RWPE2 (cell line): ENCODE measurements around the gene RNF213.

Experiments
- ATAC-seq: fragments of 200-7000 bp; cut with Tn5 transposase; 3 replicates; pipeline ENCODE4 v1.9.1; 2021; ENCODE audit warnings: low read depth
- DNase-seq: peaks from one replicate; pipeline ENCODE4 v3.0.0-alpha.2; 2020; ENCODE audit warnings: low spot score
- H3K27ac ChIP-seq: fragments of 450-650 bp; 2 replicates; pipeline ENCODE4 v1.5.1; 2017; ENCODE audit warnings: mild to moderate bottlenecking; ENCODE audit not compliant: poor library complexity, severe bottlenecking
- H3K27me3 ChIP-seq: fragments of 250-450 bp; sonication (Bioruptor Pico); 2 replicates; pipeline ENCODE4 v1.5.1; 2021; ENCODE audit warnings: mild to moderate bottlenecking, moderate library complexity; ENCODE audit not compliant: insufficient read depth, poor library complexity, severe bottlenecking
- H3K36me3 ChIP-seq: fragments of 250-450 bp; sonication (Bioruptor Pico); 2 replicates; pipeline ENCODE4 v1.5.1; 2020; ENCODE audit warnings: low read depth, mild to moderate bottlenecking, moderate library complexity
- H3K4me1 ChIP-seq: fragments of 250-450 bp; sonication (Bioruptor Pico); 2 replicates; pipeline ENCODE4 v1.5.1; 2021; ENCODE audit warnings: mild to moderate bottlenecking, moderate library complexity; ENCODE audit not compliant: insufficient read depth, poor library complexity, severe bottlenecking
- H3K4me3 ChIP-seq: fragments of 250-450 bp; sonication (Bioruptor Pico); 2 replicates; pipeline ENCODE4 v1.5.1; 2021; ENCODE audit warnings: mild to moderate bottlenecking, moderate library complexity; ENCODE audit not compliant: severe bottlenecking
- H3K9me3 ChIP-seq: fragments of 250-450 bp; sonication (Bioruptor Pico); 2 replicates; pipeline ENCODE4 v1.5.1; 2021; ENCODE audit warnings: mild to moderate bottlenecking, moderate library complexity; ENCODE audit not compliant: severe bottlenecking
- CTCF ChIP-seq: fragments of 450-650 bp; IDR thresholded peaks from one replicate; pipeline ENCODE4 v1.5.1; 2017; ENCODE audit warnings: mild to moderate bottlenecking, moderate library complexity; ENCODE audit not compliant: poor library complexity, severe bottlenecking

Gene RNF213

GRCh38 chr17:80245566-80246265, 14.9 kb upstream of the RNF213 start:
- ATAC-seq (no peak), DNase-seq (no peak)
- Histone ChIP-seq H3K36me3 (no peaks in the 10 kb centered on the region), H3K4me3 (no peak overlapping the region), H3K9me3 (no peaks in the 10 kb centered on the region), H3K4me1 (no peaks in the 10 kb centered on the region), H3K27me3 (no peaks in the 10 kb centered on the region), H3K27ac (no peak overlapping the region)
- no peak for TF ChIP-seq CTCF

- no peak for TF ChIP-seq CTCF
- Histone ChIP-seq H3K27ac (no peak overlapping the region), H3K4me3 (no peak overlapping the region), H3K9me3 (no peaks in the 10 kb centered on the region), H3K4me1 (no peaks in the 10 kb centered on the region), H3K36me3 (no peaks in the 10 kb centered on the region), H3K27me3 (no peaks in the 10 kb centered on the region)
- ATAC-seq, result no peak
- no peak for DNase-seq
Measured at GRCh38 chr17:80246266-80246681, 14.4 kb upstream of the RNF213 start.

- TF ChIP-seq CTCF, result no peak
- no peaks in the 10 kb centered on the region for H3K4me1 ChIP-seq
- H3K27me3 ChIP-seq, result no peaks in the 10 kb centered on the region
- H3K9me3 ChIP-seq, result no peaks in the 10 kb centered on the region
- DNase-seq (no peak), ATAC-seq (no peak)
- no peak overlapping the region for H3K4me3 ChIP-seq
- no peak overlapping the region for H3K27ac ChIP-seq
- no peaks in the 10 kb centered on the region for H3K36me3 ChIP-seq
Measured at GRCh38 chr17:80246726-80247125, 13.9 kb upstream of the RNF213 start.

- ATAC-seq (no peak), DNase-seq (no peak)
- Histone ChIP-seq H3K4me1 (no peaks in the 10 kb centered on the region), H3K27me3 (no peaks in the 10 kb centered on the region), H3K36me3 (no peaks in the 10 kb centered on the region), H3K9me3 (no peaks in the 10 kb centered on the region), H3K4me3 (no peak overlapping the region), H3K27ac (no peak overlapping the region)
- no peak for TF ChIP-seq CTCF
Measured at GRCh38 chr17:80247561-80247960, 13.1 kb upstream of the RNF213 start.
